Aorta (tissue), 5 donors: ENCODE results near the gene RYR1. TPM values are rescaled to one million over a fixed set of nuclear protein-coding genes. Genes with fewer than 3 reads are reported as not detected.

ENCODE experiments used
- ATAC-seq: fragments of 200-7000 bp; cut with Tn5 transposase; one replicate; pipeline ENCODE4 v1.9.1; 2022; ENCODE audit warnings: moderate library complexity; ENCODE audit not compliant: low FRiP score
- DNase-seq, 2 donors: peaks; one replicate each; pipeline ENCODE4 v3.0.0-alpha.2; 2020
- H3K27ac ChIP-seq, 2 donors: one replicate each; pipeline ENCODE4 v1.5.1; 2013; ENCODE audit warnings: low read length in 2 of 2, mild to moderate bottlenecking in 2 of 2, moderate library complexity in 2 of 2, control low read depth in 1 of 2, inconsistent platforms in 1 of 2, low read depth in 1 of 2
- H3K27me3 ChIP-seq, 2 donors: one replicate each; pipeline ENCODE4 v1.6.1; 2013; ENCODE audit warnings: control low read depth in 1 of 2, low read length in 1 of 2, mild to moderate bottlenecking in 1 of 2, moderate library complexity in 1 of 2; ENCODE audit not compliant: insufficient read depth in 2 of 2, control insufficient read depth in 1 of 2
- H3K36me3 ChIP-seq, 2 donors: one replicate each; pipeline ENCODE4 v1.6.1; 2013; ENCODE audit warnings: control low read depth in 1 of 2, low read length in 1 of 2, mild to moderate bottlenecking in 1 of 2; ENCODE audit not compliant: insufficient read depth in 2 of 2, control insufficient read depth in 1 of 2
- H3K4me1 ChIP-seq, 2 donors: one replicate each; pipeline ENCODE4 v1.6.1; 2013; ENCODE audit warnings: low read length in 2 of 2, control low read depth in 1 of 2, mild to moderate bottlenecking in 1 of 2, moderate library complexity in 1 of 2; ENCODE audit not compliant: insufficient read depth in 2 of 2, control insufficient read depth in 1 of 2
- H3K4me3 ChIP-seq, 2 donors: one replicate each; pipeline ENCODE4 v1.5.1; 2013; ENCODE audit warnings: low read length in 2 of 2, control low read depth in 1 of 2, mild to moderate bottlenecking in 1 of 2
- H3K9me3 ChIP-seq: one replicate; pipeline ENCODE4 v1.6.1; 2013; ENCODE audit warnings: mild to moderate bottlenecking, low read length; ENCODE audit not compliant: control insufficient read depth
- WGBS, 2 donors: extraction: QIAGEN DNeasy Blood & Tissue Kit; methylation state at CpG; one replicate each; pipeline ENCODE4 v1.1.7; 2013; 5-methylcytosine and 5-hydroxymethylcytosine counted together
- intact Hi-C, 2 donors: fragments of 100-400 bp; cut with DNase I; formaldehyde crosslinking; loops; one replicate each; pipeline versions ENCODE4 v1.14.2 to v1.15.0; 2022
- polyA plus RNA-seq, 2 donors: library from polyadenylated mRNA; stranded (reverse); fragments of 200-250 nt; gene quantifications; one replicate each; pipeline ENCODE4 v1.2.3, GENCODE V29; 2013
- total RNA-seq, 2 donors: library from RNA; stranded (reverse); fragmentation: NEBNext Ultra II Directional; extraction: Animal tissue kit (Norgen Biotek cat#: 25700); gene quantifications; one replicate each; pipeline ENCODE4 v1.2.1, GENCODE V29; 2021
- donor health status: healthy with polysubstance abuse.
- donor health status: Bipolar disorder and iron deficiency.
- donor health status: DM: no; HTN: no; CAD: no.
- donor health status: DM: no; HTN: no; CAD: no.
- donor health status: DM: yes; HTN: yes; CAD: no.

Gene RYR1
- total and polyA plus RNA-seq, 4 donors = 0.38 to 5.4 (median 1.2) TPM

- no peak for DNase-seq
- no peaks in the 10 kb centered on the region for H3K9me3 ChIP-seq
- 79 to 85% methylated on average over 15 of the region's 15 CpGs for WGBS, 2 donors
- no peaks in the 10 kb centered on the region for H3K36me3 ChIP-seq
- no peaks in the 10 kb centered on the region for H3K4me1 ChIP-seq
- no peaks in the 10 kb centered on the region for H3K27me3 ChIP-seq
- ATAC-seq = no peak
- no peak overlapping the region for H3K27ac ChIP-seq
- intact Hi-C loops = no loop called here
- no peak overlapping the region for H3K4me3 ChIP-seq
These were observed 10.0 kb downstream of the RYR1 start for GRCh38 chr19:38443458-38443999.

DNA sequence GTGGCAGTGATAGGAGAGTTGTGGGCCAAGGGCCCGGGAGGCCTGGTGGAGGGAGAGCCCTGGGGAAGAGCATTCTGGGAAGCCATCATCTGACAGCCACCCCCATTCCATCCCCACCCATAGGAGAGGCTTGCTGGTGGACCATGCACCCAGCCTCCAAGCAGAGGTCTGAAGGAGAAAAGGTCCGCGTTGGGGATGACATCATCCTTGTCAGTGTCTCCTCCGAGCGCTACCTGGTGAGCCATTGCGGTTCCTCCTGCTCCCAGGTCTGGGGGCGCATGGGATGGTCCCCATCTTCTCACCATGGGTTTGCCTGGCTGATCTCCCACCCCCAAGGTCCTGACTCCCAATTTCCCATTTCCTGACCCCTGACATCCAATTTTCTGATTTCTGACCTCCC, 10.5 kb downstream of the RYR1 start:
- DNase-seq (no peak), ATAC-seq (no peak)
- WGBS, 2 donors = 82 to 86% methylated on average over 7 of the region's 7 CpGs

DNA sequence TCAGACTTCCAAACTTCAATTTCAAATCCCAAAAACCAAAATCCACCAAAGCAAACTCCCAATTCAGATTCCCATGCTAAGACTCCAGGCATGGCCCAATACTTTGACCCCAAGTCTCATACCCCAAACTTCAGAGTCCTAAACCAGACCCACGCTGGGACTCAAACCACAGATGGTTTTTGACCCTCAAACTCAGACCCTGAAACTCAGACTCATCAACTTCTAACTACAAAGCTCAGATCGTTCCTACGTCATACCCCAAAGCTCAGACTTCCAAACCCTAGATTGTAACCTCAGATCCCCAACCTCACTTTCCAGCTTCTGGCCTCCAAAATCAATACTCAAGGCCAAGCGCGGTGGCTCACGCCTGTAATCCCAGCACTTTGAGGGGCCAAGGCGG, 11.9 kb downstream of the RYR1 start:
- Histone ChIP-seq H3K4me1 (no peaks in the 10 kb centered on the region), H3K36me3 (no peaks in the 10 kb centered on the region), H3K9me3 (no peaks in the 10 kb centered on the region), H3K27ac (no peak overlapping the region), H3K27me3 (no peaks in the 10 kb centered on the region), H3K4me3 (no peak overlapping the region)
- ATAC-seq = no peak
- WGBS, 2 donors = 92 to 93% methylated on average over 7 of the region's 7 CpGs
- intact Hi-C loops = no loop called here
- no peak for DNase-seq

More for the DNA sequence above, 10.5 kb downstream of the RYR1 start:
- H3K9me3 ChIP-seq = no peaks in the 10 kb centered on the region
- H3K27me3 ChIP-seq = no peaks in the 10 kb centered on the region
- no peaks in the 10 kb centered on the region for H3K4me1 ChIP-seq
- intact Hi-C loops = no loop called here
- H3K36me3 ChIP-seq = no peaks in the 10 kb centered on the region
- H3K27ac ChIP-seq = no peak overlapping the region
- H3K4me3 ChIP-seq = no peak overlapping the region

DNA sequence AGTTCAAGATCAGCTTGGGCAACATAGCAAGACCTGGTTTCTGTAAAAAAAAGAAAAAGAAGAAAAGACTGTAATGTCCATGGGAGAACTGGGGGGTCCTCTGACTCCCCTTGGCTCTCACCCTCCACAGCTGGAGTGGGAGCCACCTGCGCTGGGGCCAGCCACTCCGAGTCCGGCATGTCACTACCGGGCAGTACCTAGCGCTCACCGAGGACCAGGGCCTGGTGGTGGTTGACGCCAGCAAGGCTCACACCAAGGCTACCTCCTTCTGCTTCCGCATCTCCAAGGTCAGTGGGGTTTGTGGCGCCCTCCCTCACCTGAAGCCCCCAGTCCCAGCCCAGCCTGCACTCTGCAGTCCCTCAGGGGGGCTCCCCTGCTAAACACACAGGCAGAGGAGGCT, 14.7 kb downstream of the RYR1 start:
- WGBS, 2 donors = 89 to 94% methylated on average over 5 to 9 of the region's 9 CpGs
- Histone ChIP-seq H3K27ac (no peak overlapping the region), H3K36me3 (no peaks in the 10 kb centered on the region), H3K9me3 (no peaks in the 10 kb centered on the region), H3K4me1 (no peaks in the 10 kb centered on the region), H3K27me3 (no peaks in the 10 kb centered on the region), H3K4me3 (no peak overlapping the region)
- DNase-seq (no peak), ATAC-seq (no peak)
- intact Hi-C loops = no loop called here

- ATAC-seq (no peak), DNase-seq (no peak)
- no peaks in the 10 kb centered on the region for H3K27me3 ChIP-seq
- no peaks in the 10 kb centered on the region for H3K9me3 ChIP-seq
- H3K4me1 ChIP-seq = no peaks in the 10 kb centered on the region
- H3K36me3 ChIP-seq = no peaks in the 10 kb centered on the region
- no peak overlapping the region for H3K27ac ChIP-seq
- WGBS, 2 donors = 74 to 77% methylated on average over 5 of the region's 5 CpGs
- intact Hi-C loops = no loop called here
- H3K4me3 ChIP-seq = no peak overlapping the region
These were observed 16.0 kb downstream of the RYR1 start for GRCh38 chr19:38449518-38449917.

GRCh38 chr19:38451036-38451435, 17.5 kb downstream of the RYR1 start:
- 75 to 79% methylated on average over 8 of the region's 8 CpGs for WGBS, 2 donors
- intact Hi-C loops = no loop called here
- Histone ChIP-seq H3K27ac (no peak overlapping the region), H3K4me1 (no peaks in the 10 kb centered on the region), H3K36me3 (no peaks in the 10 kb centered on the region), H3K9me3 (no peaks in the 10 kb centered on the region), H3K27me3 (no peaks in the 10 kb centered on the region), H3K4me3 (no peak overlapping the region)
- ATAC-seq (no peak), DNase-seq (no peak)

GRCh38 chr19:38451629-38452028, 18.1 kb downstream of the RYR1 start:
- intact Hi-C loops = no loop called here
- no peak overlapping the region for H3K4me3 ChIP-seq
- no peaks in the 10 kb centered on the region for H3K9me3 ChIP-seq
- no peak for DNase-seq
- H3K27ac ChIP-seq = no peak overlapping the region
- no peaks in the 10 kb centered on the region for H3K36me3 ChIP-seq
- no peaks in the 10 kb centered on the region for H3K4me1 ChIP-seq
- WGBS, 2 donors = 83 to 90% methylated on average over 9 of the region's 9 CpGs
- ATAC-seq = no peak
- H3K27me3 ChIP-seq = no peaks in the 10 kb centered on the region

DNA sequence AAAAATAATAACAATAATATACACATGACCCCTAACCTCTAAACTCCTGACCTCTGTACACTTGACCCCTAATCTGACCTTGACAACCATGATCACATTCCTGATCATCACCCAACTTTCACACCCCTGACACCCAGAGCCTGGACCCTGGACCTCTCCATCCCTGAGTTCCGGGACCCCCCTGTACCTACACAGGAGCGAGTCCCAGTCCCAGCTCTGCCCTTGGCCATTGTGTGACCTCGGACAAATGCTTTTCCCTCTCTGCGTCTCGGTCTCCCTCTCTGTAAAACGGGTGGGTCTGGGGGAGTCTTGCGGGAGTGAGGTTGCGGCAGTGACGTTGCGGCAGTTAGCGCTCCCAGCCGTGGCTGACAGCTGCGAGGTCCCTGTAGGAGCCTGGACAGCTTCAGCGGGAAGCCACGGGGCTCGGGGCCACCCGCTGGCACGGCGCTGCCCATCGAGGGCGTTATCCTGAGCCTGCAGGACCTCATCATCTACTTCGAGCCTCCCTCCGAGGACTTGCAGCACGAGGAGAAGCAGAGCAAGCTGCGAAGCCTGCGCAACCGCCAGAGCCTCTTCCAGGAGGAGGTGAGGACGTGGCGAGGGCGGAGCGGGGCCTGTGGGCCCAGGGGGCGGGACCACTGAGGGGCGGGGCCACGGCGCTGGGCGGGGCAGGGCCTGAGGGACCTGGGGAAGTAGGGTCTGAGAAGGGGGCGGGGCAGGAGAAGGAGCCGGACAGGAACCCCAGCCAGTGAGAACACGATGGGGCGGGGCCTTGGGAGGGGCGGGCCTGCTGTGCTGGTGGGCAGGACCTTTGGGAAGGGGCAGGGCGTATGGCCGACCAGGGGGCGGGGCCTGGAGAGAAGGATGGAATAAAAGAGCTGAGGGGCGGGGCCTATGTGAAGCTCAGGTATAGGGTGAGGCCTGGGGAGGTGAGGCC, 19.2 kb downstream of the RYR1 start:
- no peak overlapping the region for H3K27ac ChIP-seq
- intact Hi-C loops = no loop called here
- no peaks in the 10 kb centered on the region for H3K27me3 ChIP-seq
- no peaks in the 10 kb centered on the region for H3K4me1 ChIP-seq
- ATAC-seq (no peak), DNase-seq (no peak)
- no peaks in the 10 kb centered on the region for H3K9me3 ChIP-seq
- H3K36me3 ChIP-seq = no peaks in the 10 kb centered on the region
- no peak overlapping the region for H3K4me3 ChIP-seq
- 64 to 88% methylated on average over 35 to 45 of the region's 45 CpGs for WGBS, 2 donors

GRCh38 chr19:38453596-38453995, 20.1 kb downstream of the RYR1 start:
- H3K4me1 ChIP-seq = no peaks in the 10 kb centered on the region
- intact Hi-C loops = no loop called here

More at GRCh38 chr19:38453596-38453995, 20.1 kb downstream of the RYR1 start:
- Histone ChIP-seq H3K4me3 (no peak overlapping the region), H3K36me3 (no peaks in the 10 kb centered on the region), H3K27me3 (no peaks in the 10 kb centered on the region), H3K27ac (no peak overlapping the region), H3K9me3 (no peaks in the 10 kb centered on the region)
- DNase-seq (no peak), ATAC-seq (no peak)
- WGBS, 2 donors = 80 to 85% methylated on average over 3 of the region's 3 CpGs
